PC-3 (cell line): ENCODE data around the gene OR5K3. TPM values are rescaled to one million over a fixed set of nuclear protein-coding genes. Genes with fewer than 3 reads are reported as not detected.

Experiments
- ATAC-seq: fragments of 200-7000 bp; cut with Tn5 transposase; 2 replicates; pipeline ENCODE4 v1.9.1; 2020; ENCODE audit warnings: mild to moderate bottlenecking, moderate library complexity
- BruUV-seq: library from RNA; stranded (reverse); fragments of 400-500 nt; replicated peaks from 2 replicates; lab custom pipeline; 2021; lab: Mats Ljungman, UMichigan
- CTCF ChIA-PET: fragments of 300-600 bp; sonication (Branson Sonifier 250); formaldehyde crosslinking; loops from one replicate; lab custom pipeline; 2022; ENCODE audit warnings: antibody characterized with exemption; lab: Charles Lee
- POLR2A ChIA-PET: fragments of 300-600 bp; sonication (Branson Sonifier 250); formaldehyde crosslinking; loops from one replicate; lab custom pipeline; 2022; ENCODE audit warnings: antibody characterized with exemption; ENCODE audit not compliant: unreplicated experiment; lab: Charles Lee
- DNase-seq: peaks from one replicate; pipeline ENCODE4 v3.0.0-alpha.2; 2015
- H2AFZ ChIP-seq: fragments of 300-600 bp; sonication (generic); 2 replicates; pipeline ENCODE4 v1.6.0; 2016; ENCODE audit warnings: antibody characterized with exemption, low read length
- H3F3A ChIP-seq: fragments of 300-600 bp; sonication (generic); one replicate; pipeline ENCODE4 v1.6.0; 2017; ENCODE audit warnings: antibody characterized with exemption, low read length, control low read depth, mild to moderate bottlenecking; ENCODE audit not compliant: unreplicated experiment
- H3K27ac ChIP-seq: fragments of 300-600 bp; sonication (generic); 2 replicates; pipeline ENCODE4 v1.5.1; 2016; ENCODE audit warnings: mild to moderate bottlenecking, low read length
- H3K27me3 ChIP-seq: fragments of 300-600 bp; sonication (generic); 2 replicates; pipeline ENCODE4 v1.6.1; 2016; ENCODE audit warnings: low read length, mixed read lengths
- H3K36me3 ChIP-seq: fragments of 300-600 bp; sonication (generic); 2 replicates; pipeline ENCODE4 v1.6.1; 2016; ENCODE audit warnings: low read depth, mixed run types, low read length, mixed read lengths
- H3K4me1 ChIP-seq: fragments of 300-600 bp; sonication (generic); 2 replicates; pipeline ENCODE4 v1.5.1; 2016; ENCODE audit warnings: low read length; ENCODE audit not compliant: insufficient read depth
- H3K4me2 ChIP-seq: fragments of 300-600 bp; sonication (generic); 2 replicates; pipeline ENCODE4 v1.6.0; 2016; ENCODE audit warnings: low read length
- H3K4me3 ChIP-seq: fragments of 300-600 bp; sonication (generic); 2 replicates; pipeline ENCODE4 v1.5.1; 2016; ENCODE audit warnings: mild to moderate bottlenecking, low read length, mixed read lengths
- H3K79me2 ChIP-seq: fragments of 300-600 bp; sonication (generic); 2 replicates; pipeline ENCODE4 v1.6.1; 2017; ENCODE audit warnings: low read length, mixed read lengths
- H3K9ac ChIP-seq: fragments of 300-600 bp; sonication (generic); 2 replicates; pipeline ENCODE4 v1.6.0; 2016; ENCODE audit warnings: mild to moderate bottlenecking, low read length
- H3K9me2 ChIP-seq: fragments of 300-600 bp; sonication (generic); replicated peaks from 2 replicates; pipeline ENCODE4 v1.6.1; 2016; ENCODE audit warnings: mixed run types, low read length, mixed read lengths
- H3K9me3 ChIP-seq: fragments of 300-600 bp; sonication (generic); 2 replicates; pipeline ENCODE4 v1.6.1; 2016; ENCODE audit warnings: low read length, mixed read lengths
- H4K20me1 ChIP-seq: fragments of 300-600 bp; sonication (generic); 2 replicates; pipeline ENCODE4 v1.6.1; 2016; ENCODE audit warnings: low read length, mixed read lengths
- EZH2 ChIP-seq: fragments of 300-600 bp; sonication (generic); IDR thresholded peaks from one replicate; pipeline ENCODE4 v1.6.1; 2017; ENCODE audit warnings: antibody characterized with exemption, mild to moderate bottlenecking, low read length; ENCODE audit not compliant: unreplicated experiment
- EZH2phosphoT487 ChIP-seq: fragments of 300-600 bp; sonication (generic); IDR thresholded peaks from 2 replicates; pipeline ENCODE4 v1.6.1; 2018; ENCODE audit warnings: mild to moderate bottlenecking, antibody characterized with exemption, low read length, borderline replicate concordance
- intact Hi-C: fragments of 100-400 bp; cut with micrococcal nuclease; formaldehyde crosslinking; loops from 2 replicates; pipeline ENCODE4 v1.9.0; 2023
- total RNA-seq: library from RNA; depleted of rRNA; stranded (reverse); fragments of >200 nt; gene quantifications from 2 replicates; pipeline ENCODE4 v1.2.3, GENCODE V29; 2014
- TF ChIP-seq, protein P1 (sequence below): fragments of 300-600 bp; sonication (generic); conservative IDR thresholded peaks from 2 replicates; pipeline ENCODE4 v1.5.1; 2017; ENCODE audit warnings: antibody characterized with exemption, low read depth, mild to moderate bottlenecking, low read length

Gene OR5K3
- total RNA-seq, 1 experiment from 2014 or later = not detected

DNA sequence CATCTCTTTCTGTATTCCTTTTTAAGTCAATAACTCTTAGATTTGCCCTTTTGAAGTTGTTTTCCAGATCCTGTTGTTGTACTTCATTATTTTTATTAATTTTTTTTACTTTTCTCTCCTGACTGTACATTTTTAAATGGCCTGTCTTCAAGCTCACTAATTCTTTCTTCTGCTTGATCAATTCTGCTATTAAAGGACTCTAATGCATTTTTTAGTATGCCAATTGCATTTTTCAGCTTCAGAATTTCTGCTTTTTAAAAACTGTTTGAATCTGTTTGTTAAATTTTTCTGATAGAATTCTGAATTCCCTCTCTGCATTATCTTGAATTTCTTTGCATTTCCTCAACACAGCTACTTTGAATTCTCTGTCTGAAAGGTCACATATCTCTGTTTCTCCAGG lies 31.2 kb upstream of the OR5K3 start:
- Histone ChIP-seq H3K36me3 (no peaks in the 10 kb centered on the region), H3K4me2 (no peak overlapping the region), H3K79me2 (no peaks in the 10 kb centered on the region), H2AFZ (no peak overlapping the region), H3K4me3 (no peak overlapping the region), H3K27ac (no peak overlapping the region), H4K20me1 (no peaks in the 10 kb centered on the region), H3K4me1 (no peaks in the 10 kb centered on the region), H3K27me3 (peaks cover 5% of the 10 kb centered on the region), H3K9ac (no peak overlapping the region), H3K9me2 (no peaks in the 10 kb centered on the region), H3F3A (no peaks in the 10 kb centered on the region), H3K9me3 (no peaks in the 10 kb centered on the region)
- TF ChIP-seq, protein P1, sequence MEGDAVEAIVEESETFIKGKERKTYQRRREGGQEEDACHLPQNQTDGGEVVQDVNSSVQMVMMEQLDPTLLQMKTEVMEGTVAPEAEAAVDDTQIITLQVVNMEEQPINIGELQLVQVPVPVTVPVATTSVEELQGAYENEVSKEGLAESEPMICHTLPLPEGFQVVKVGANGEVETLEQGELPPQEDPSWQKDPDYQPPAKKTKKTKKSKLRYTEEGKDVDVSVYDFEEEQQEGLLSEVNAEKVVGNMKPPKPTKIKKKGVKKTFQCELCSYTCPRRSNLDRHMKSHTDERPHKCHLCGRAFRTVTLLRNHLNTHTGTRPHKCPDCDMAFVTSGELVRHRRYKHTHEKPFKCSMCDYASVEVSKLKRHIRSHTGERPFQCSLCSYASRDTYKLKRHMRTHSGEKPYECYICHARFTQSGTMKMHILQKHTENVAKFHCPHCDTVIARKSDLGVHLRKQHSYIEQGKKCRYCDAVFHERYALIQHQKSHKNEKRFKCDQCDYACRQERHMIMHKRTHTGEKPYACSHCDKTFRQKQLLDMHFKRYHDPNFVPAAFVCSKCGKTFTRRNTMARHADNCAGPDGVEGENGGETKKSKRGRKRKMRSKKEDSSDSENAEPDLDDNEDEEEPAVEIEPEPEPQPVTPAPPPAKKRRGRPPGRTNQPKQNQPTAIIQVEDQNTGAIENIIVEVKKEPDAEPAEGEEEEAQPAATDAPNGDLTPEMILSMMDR = no peak
- TF ChIP-seq EZH2 (no peak), EZH2phosphoT487 (no peak)
- DNase-seq = no peak
- CTCF ChIA-PET = no interaction called here
- BruUV-seq = no TSS peak
- ATAC-seq = no peak
- POLR2A ChIA-PET = no interaction called here
- intact Hi-C loops = no loop called here

DNA sequence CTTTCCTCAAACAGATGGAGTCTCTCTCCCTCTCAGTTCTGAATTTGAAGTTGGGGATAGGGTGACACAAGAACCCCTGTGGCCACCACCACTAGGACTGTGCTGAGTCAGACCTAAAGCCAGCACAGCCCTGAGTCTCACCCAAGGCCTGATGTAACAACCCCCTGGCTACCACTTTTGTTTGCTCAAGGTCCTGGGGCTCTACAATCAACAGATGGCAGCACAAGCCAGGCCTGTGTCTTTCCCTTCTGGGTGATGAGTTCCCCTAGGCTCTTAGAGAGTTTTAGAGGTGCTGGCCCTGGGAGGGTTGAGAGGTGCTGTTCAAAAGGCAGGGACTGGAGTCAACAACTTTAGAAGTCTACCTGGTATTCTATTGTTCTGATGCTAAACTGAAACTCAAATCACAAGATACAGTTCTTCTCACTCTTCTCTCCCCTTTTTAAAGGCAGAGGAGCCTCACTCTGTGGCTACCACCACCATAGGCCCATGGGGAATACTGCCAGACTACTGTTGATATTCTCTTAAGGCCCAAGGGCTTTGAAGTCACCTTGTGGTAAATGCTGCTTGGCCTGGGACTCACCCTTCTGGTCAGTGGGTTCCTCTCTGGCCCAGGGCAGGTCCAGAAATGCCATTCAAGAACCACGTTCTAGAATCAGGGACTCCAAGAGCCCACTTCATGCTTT lies 30.3 kb upstream of the OR5K3 start:
- no peaks in the 10 kb centered on the region for H3K79me2 ChIP-seq
- H2AFZ ChIP-seq = no peak overlapping the region

More for the DNA sequence above, 30.3 kb upstream of the OR5K3 start:
- H3K4me1 ChIP-seq = no peaks in the 10 kb centered on the region
- H3K27me3 ChIP-seq = peaks cover 5% of the 10 kb centered on the region
- POLR2A ChIA-PET = no interaction called here
- H3K4me3 ChIP-seq = no peak overlapping the region
- no TSS peak for BruUV-seq
- intact Hi-C loops = loop anchor here (1.0 kb wide), 1 partner anchor 213 kb away; no protein-coding TSS in a partner anchor
- H4K20me1 ChIP-seq = no peaks in the 10 kb centered on the region
- CTCF ChIA-PET = no interaction called here
- H3K36me3 ChIP-seq = no peaks in the 10 kb centered on the region
- TF ChIP-seq EZH2 = no peak
- TF ChIP-seq, protein P1 = peak; percentile 54; the same call in 1 of the 2 replicates
- TF ChIP-seq EZH2phosphoT487 = no peak
- H3K4me2 ChIP-seq = no peak overlapping the region
- ATAC-seq = peak; percentile 68
- DNase-seq = peak; percentile 65
- no peaks in the 10 kb centered on the region for H3K9me3 ChIP-seq
- no peaks in the 10 kb centered on the region for H3K9me2 ChIP-seq
- no peak overlapping the region for H3K9ac ChIP-seq
- H3K27ac ChIP-seq = no peak overlapping the region
- no peaks in the 10 kb centered on the region for H3F3A ChIP-seq
